Fibroblast of skin of right biceps (primary cell): ENCODE data around the gene HOXB7.
A peak's percentile ranks its signal among the peaks of the same experiment; 100 is the strongest.

ENCODE experiments used
- DNase-seq: peaks from one replicate; pipeline ENCODE4 v3.0.0-alpha.2; 2013

The HOXB7 gene

DNA sequence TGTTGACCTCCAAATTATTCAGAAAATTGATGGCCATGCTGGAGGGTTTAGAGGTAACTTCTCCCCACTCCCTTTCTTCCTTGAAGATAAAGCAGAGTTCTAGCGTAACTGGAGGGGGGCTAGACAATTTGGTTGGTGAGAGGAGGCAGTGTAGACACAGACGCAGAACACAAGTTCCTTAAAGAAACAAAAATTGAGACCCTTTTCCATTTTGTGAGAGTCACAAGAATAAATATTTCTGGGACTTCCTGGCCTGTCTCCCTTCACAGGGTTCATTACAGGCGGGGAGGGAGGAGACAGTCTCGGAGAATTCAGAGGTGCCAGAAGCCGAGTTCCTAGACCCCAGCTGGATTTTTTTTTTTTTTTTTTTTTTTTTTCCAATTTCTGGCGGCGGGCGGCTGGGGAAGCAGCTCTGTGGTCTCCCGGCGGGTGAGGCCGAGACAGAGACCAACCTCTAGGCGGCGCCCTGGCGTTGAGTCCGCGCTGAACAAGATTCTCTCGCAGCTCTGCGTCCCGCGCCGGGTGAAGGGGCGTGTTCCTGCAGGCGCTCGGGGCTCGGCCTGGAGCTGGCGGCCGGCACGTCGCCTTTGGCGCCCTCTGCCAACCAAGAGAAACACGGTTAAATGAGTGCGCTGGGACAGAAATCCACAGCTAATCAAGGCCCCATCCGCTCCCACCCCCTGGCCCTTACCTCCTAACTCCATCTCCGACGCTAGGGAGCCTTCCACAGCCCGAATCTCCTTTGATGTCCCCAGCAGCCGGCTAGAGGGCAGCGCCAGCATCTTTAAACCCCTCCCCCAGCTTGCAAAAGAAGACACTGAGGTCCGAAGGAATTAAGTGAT lies 25.6 kb upstream of the HOXB7 start:
- peak; percentile 77 for DNase-seq

DNA sequence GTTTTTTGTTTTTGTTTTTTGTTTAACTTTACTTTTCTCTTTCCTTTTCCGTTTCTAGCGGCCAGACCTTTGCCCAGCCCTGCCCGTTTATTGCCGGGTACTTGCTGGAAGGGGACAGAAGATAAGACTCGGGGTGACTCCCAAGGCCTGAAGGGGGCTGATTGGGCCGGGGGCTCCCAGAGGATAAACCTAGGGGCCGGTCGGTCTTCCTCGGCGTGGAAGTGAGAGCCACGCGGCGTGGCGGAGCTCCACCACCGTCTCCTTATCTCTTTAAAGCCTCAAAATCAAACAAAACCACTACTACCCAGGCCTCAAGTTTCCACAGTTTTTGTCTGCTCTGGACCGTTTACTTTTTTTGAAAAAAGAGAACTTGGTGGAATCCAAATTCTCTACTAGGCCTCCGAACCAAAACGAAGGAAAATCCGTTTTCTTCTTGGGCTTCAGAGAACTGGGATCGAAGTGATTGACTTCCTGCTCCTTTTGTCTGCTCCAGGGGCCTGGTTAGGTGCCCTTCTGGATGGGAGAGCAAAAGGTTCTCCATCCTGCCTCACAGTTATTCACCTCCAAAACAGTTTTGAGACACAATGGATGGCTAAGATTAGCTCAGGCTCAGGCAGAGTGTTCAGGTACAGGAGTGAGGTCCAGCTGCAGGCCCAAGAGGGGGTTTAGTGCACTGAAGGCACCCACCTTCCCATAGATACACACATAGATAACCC lies 23.8 kb upstream of the HOXB7 start:
- no peak for DNase-seq

DNA sequence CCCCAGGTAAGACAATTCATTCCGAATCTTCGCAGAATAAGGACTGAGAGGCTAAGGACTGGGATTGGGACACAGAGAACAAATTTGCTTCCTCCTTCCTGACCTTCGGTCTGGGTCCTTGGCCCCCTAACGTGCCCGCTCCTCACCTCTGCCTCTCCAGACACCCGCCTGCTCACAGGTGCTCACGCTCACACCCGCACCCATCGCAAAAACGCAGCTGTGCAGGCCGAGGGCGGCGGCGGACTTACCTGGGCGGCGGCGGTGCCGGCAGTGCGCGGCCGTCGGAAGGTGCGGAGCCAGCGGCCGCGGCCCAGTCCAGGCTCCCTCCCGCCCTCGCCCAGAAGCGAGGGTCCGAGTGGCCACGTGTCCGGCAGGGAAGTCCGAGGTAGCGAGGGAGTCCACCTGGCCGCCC lies 22.5 kb upstream of the HOXB7 start:
- DNase-seq, result no peak

DNA sequence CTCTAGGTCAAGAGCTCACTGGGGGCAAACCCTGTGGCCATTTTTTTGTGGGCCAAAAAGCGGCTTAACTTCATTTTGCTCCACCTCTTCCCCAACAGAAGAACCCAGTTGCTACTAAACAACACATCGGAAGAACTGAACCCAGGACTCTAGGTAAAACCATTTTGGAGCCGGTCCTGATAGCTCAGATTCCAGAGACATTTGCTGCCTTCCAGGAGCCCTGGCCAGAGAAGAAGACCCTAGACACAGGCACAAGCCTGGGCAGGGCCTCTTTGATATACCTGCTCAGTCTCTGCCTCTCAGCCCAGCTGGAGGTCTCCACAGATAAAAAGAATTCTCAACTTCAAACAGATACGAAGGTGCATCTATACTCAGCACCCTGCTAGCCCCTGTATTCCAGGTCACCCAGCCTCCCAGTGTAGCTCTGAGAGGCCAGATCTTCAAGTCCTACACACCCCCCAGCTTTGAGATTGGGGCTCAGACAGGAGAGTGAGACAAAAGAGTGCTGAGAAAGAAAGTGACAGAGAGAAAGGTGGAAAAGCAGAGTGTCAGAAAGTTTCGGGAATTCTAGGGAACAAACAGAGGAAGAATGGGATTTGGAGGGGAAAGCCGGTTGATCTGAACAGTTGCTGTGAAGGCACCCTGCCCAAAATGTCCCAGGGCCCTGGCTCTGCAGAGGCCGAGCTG lies 21.9 kb upstream of the HOXB7 start:
- no peak for DNase-seq

DNA sequence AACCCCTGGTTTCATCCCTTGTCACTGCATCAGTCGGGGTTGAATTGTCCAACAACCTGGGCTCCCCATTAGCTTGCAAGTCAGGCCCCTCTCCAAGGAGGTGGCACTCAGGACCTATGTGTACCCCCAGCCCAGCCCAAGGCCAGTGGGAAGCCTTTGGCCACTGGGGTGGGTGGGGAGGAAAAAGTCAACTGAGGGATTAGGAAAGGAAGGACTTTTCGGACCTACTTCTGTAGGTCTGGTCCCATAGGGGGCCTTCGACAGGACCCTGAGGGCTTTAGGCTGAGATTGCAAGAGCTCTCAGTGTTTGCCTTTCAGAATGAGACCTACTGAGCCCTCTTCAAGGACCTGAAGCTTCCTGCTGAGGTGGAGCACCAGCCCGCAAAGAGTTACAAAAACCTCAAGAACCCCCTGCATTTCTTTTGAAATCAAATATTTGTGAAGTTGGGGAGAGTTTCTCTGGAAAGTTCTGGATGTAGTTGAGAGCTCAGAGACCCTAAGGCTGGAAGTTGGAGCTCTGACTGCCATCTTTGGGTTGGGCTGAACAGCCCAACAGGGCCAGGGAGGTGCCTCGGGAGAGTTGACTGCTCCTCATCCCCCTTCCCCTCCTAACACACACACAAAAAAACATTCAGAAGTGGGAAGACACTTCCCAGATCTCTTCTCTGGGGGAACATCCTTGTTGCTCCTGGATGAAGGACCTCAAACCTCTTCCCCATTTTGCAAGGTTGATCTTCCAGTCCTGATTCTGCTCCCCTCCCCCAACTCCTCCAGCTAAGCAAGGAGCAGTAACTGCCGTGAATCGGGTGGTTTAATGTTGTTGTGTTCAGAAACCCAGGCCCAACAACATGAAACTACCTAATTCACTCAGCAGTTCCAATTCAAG lies 21.1 kb upstream of the HOXB7 start:
- DNase-seq, result no peak

DNA sequence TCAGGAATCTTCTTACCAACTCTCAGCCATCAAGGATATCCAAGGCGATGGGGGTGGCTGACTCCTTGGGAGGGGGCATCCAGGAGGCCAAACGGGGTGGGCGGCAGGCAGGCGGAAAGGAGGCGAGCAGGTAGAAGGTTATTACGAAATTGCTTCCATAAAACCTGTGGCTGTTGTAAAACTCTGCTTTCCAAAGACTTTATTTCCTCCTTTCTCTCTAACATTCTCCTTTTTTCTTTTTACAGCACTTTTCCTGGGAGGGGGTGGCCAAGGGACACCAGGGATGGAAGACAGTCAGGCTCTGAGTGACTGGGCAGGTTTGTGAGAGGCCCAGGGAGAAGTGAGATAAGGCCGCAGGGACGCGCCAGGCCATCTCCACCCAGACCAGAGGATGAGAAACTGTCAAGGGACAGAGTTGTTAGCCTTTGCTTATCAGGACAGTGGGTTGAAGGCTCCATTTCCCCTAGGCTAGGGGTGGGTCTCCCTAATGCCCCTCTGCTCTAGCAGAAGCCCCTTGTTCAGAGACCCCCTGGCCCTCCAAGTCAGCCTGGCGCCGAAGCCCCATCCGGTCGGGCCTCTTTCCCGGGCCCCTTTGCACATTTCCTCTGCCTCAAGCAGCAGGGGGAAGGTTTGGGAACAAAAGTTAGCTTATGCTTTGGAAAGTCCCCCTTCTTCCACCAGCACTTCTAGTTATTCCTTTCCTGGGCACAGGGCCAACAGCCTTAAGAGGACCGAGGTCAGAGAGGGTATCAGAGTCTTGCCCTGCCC lies 20.3 kb upstream of the HOXB7 start:
- DNase-seq, result no peak

DNA sequence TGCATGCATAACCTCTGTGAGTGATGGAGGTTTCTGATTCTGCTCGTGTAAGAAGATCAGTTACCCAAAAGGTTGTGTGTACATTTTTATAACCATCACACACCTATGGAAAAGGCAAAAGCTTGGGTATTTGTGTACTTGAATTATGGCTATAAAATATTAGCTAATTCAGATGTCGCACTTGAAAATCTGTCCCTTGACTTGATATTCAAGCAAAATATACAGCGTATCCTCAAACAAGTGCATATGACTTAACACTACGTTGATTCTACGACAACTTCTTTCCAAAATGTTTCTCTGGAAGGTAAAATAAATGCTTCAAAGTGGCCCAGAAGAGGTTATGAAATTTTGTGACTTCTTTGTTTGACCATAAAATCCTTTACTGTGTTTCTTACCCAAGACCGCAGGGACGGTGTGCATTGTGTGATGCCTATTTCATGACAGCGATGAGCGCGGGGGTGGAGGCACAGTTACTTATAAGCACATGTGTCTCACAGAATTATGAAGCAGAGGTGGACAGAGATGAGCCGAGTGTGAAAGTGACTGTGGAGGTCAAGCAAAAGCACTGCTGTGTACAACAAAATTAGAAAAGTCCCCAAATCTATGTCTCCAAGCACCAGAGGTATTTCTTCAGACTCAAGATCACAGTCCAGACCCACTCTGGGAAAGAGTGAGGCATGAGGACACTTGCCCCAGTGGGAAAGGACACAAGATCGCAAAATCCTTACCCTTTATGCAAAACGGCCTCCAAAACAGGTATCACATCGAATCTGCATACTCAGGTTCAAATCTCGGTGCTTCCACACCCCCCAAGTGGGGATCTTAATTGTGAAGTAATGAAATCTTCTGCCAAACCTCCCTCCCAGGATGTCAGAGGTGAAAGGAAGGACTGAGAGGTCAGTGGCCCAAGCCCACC lies 19.4 kb upstream of the HOXB7 start:
- no peak for DNase-seq

DNA sequence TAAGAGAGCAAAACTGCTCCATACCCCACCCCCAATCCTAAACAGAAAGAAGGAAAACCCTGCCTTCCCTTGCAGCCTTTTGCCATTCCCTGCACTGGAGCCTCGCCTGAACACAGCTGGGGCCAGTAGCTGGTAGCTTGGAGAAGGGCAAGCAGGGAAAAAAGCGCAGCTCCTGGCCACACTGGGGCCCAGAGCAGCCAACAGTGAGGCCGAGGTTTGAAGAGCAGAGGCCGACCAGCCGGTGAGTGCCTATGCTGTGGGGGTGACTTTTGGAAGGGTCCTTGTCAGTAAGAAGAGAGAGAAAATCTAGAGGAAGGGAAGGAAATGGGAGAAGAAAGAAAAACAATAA lies 18.6 kb upstream of the HOXB7 start:
- DNase-seq, result no peak

DNA sequence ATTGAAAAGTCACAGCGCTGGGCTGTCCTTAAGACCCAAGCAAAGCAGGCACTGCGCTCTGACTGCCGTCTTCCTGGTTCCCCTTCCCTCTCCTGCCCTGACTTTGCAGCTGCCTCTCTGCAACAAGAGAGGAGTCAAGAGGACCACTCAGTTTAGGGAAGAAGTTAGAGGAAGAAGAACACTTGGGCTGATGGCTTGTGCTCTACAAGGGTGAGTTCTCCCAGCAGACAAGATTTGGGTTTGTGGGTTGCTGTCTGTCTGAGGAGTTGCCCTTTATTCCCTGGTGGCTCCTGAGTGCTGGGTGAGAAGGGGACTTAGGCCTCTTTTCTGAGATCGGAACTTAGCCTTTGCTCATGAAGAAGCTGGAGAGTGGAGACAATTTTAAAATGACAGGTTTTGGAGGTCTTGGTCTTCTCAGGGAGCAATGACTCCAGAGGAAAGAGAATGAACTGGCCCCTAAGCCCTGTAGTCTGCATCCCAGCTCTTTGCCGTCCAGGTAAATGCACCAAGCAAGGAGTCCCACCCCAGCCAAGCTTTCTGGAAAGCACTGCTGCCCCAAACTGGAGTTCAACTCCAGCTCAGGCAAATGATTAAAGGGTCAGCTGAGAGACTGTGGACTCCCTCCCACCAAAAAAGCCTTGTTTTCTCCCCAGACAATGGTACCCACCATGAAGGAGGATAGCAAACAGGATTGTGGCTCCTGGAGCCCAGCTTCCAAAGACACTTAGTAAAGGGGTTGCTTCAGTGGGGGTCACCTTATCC lies 18.0 kb upstream of the HOXB7 start:
- no peak for DNase-seq

DNA sequence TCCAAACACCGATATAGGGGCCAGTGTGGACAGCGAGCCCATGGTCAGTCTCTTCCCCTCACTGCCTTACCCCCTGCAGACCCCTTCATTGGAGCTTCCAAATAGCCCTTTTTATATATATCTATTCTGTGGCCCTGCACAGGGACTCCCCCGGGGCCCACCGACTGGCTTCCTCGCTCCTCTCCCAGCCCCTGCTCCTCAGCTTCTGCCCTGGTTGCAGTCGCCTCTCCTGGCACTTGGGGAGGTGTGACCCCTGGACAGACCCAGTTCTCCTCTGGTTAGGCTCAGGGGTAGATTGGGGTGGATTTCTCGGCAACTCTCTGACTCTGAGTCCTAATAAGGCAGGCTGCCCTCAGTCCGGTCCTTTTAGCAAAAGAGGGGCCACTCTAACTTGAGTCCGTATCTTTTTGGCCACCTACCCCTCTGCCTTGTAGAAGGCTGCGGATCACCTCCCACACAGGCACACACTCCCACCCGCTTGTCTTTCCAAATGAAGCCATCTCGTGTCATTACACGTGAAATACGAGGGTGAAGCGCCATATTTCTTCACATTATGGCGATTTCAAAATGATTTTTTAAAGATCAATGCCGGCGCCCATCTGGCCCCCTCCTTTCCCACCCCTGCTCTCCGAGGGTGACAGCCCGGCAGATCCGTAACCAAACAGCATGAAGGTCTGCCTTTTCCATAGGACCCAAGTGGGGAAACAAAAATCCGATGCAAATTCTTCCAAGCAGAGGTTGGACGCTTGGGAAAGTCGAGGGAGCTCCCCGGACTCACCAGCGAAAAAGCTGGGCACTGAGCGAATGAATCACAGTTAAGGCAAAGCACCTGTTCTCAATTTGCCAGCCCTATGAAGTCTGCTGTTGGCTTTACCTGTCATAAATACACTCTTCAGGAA lies 17.1 kb upstream of the HOXB7 start:
- no peak for DNase-seq

DNA sequence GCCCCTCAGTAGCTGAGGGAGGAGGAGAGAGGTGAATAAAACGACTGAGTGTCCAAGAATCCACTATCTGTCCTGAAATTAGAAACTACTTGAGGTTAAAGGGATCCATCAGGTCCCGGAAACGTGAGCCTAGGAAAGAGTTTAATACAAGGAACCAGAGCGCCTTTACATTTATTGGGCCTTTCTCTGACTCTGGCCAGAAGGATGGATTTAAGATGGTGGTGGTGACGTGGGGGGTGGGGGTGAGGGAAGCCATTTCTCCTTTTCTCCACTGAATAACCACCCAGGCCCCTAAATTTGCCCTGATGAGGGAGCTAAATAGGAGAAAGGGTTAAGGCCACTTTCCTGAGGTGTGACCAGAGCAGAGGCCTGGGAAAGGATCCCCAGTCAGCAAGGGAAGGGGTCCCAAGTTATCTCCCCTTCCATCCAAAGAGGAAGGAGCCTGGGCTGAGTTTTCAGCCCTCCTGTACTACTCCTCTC lies 16.3 kb upstream of the HOXB7 start:
- DNase-seq, result no peak

DNA sequence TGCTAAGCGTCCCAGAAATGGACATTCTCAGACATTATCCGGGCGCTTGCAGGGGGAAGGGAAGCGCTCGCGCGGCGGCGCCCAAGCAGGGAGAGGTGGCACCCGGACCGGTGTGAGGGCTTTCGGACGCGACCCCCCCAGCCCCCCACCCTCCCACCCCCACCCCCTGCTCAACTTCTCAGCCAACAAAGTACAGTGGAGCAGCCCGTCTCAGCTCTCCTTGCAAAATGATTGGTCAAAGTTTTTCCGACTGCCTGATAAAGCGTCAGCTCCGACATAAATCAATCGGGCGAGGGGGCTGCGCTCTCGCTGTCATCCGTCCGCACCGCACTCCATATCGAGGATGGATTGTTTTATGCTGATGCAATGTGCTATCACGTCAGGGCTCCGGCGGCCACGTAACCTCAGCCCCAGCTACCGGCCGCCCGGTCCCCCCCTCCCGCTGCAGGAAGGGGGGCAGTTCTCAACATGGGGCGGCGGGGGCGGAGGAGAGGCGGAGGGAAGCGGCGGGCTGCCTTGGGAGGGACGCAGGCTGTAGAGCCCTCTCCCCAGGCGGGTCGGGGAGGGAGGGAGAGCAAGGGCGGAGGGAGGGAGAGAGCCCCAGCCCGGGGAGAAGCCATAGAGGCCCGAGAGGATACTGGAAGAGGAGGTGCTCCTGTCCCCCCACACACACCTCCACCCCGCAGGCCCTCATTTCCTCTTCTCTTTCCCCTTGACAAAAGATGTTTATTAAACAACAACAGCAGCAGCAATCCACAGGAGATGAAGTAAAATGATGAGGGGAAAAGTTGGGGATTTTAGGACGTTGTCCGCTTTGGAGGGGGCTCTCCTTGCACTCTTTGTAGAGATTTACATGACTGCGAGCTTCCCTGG lies 15.7 kb upstream of the HOXB7 start, which contains the start of gene HOXB9:
Gene HOXB9, minus strand, starts transcription at position 114 of the 873 bp plus-strand sequence. Its CDS starts 89 bp downstream, at position 25.
- peak; percentile 63 for DNase-seq

DNA sequence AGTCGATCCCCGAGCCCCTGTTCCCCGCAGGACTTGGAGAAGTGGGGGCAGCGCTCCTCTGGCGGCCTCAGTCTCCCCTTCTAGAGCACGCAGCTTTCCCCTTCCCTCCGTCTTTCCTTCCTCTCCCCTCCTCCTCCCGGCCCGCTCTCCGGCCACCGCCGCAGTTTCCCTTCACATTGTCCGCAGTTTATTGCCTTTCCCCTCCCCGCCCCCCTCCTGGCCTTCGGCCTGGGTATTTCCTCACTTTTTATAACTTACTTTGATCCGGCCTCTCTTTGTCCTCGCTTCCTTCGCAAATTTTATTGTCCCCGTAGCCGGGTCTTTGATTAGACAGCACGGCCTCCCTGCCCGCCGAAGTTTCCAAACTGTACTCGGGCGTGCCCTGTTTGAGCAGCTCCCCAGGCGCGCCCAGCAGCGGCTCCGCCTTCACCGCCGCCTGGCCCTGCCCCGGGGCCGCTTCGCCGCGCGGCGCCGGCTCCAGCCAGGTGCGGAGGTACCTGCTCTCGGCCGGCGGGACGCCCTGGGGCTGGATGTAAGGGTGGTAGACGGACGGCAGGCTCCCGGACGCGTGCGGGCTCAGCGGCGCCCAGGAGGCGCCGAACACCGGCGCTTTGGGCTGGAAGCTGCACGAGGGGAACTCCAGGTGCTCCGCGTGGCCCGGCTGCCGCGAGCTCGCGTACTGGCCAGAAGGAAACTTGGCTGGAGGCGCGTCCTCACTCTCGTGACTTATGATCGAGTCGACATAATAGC lies 14.9 kb upstream of the HOXB7 start:
- no peak for DNase-seq

DNA sequence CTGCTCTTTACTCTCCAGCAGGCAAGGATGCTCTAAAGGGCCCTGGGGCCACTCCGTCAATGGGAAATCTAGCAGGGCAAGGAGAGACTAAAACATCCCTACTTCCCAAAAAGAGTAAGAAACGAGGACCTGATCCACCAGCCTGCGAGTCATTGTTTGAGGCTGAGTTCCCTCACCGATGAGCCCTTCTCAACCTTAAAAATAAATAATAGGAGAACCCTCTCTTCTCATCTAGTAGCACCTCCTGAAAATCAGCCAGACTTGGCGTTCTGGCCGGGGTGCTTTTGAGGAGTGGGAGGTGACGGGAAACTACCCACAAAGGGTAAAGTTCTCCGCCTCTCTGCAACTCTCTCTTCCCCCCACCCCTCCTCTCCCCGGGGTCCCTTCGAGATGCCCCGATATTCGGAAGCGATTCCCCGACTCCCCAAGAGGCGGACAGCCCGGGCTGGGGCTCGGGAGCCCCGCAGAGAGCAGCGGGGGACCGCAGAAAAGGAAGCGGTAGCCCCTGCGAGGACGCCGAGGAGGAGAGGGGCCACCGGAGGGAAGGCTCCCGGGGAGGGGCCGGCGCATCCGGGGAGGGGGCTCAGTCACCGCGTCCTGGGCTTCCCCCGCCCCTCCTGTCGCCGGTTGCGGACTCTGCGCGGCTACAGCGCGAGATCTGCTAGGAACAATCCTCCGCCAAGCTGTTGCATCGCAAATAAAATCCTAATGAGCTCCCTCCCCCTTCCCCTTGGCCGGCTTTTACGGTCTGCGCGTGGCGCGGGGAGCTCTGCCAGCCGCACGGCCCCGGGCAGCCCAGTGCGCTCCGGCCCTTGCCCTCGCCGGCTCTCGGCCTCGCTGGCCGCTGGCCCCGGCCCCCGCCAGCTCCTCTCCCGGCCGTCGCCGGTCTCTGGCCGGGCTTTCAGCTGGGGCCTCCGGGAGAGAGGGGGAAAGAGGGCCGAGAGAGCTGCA lies 14.0 kb upstream of the HOXB7 start:
- no peak for DNase-seq

DNA sequence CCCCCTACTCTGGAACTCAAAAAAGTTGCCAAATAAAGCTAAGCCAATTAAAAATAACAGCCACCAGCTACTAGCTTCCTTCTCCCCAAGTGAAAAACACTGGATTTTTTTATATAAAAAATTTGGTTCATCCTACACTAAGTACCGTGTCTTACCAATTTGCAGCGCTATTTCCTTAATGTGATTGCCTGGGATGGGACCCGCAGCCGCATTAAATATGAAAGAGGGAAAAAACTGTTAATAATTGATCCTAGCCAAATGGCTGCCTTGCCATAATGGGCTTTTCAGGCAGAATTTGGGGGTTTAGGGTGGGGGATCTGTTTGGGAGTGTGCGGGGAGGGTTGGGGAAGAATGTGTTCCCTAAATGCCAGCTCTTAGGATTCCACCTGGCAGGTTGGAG lies 13.3 kb upstream of the HOXB7 start:
- no peak for DNase-seq

DNA sequence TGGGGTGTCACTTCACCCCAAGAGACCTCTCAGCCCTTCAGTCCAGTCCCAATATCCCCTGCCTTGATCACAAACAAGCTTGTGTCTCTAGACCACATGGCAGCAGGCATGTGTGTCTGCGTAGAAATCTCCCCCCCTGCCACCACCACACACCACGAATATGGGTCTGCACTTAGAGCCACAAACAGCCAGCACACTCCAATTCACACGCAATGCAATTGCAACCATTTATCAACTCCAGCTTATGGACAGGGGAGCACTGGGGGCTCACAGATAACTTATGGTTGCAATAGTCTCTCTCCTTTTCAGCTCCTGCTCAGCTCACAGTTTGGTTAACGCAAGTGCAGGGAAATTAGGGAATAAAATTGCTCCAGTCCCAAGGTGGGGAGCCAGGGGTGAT lies 12.8 kb upstream of the HOXB7 start:
- DNase-seq, result no peak
